ENCODE data around the gene DNAH3.
"Not testable (repeated sequence)": the region's sequence is repeated elsewhere in the genome, so short reads cannot be mapped to it uniquely, and the experiment has no call there.

The DNAH3 gene

GRCh38 chr16:21150375-21151001 is at the start of gene DNAH3:
TSS of gene DNAH3 (minus strand) at chr16:21150846. CDS start at chr16:21150319, 527 bp downstream.
- no peak for DNase-seq

GRCh38 chr16:21199607-21200218 is 49.1 kb upstream of the DNAH3 start:
- no peak for DNase-seq

GRCh38 chr16:21197621-21198020 is 47.0 kb upstream of the DNAH3 start:
- no peak for DNase-seq

- no peak for DNase-seq
Measured at GRCh38 chr16:21197112-21197511, 46.5 kb upstream of the DNAH3 start.

GRCh38 chr16:21195330-21195729 is 44.7 kb upstream of the DNAH3 start:
- not testable (repeated sequence) for DNase-seq

- DNase-seq = no peak
Measured at GRCh38 chr16:21194771-21195301, 44.2 kb upstream of the DNAH3 start.

GRCh38 chr16:21192991-21193390 is 42.3 kb upstream of the DNAH3 start:
- DNase-seq = no peak

GRCh38 chr16:21190599-21190998 is 40.0 kb upstream of the DNAH3 start:
- DNase-seq = no peak

- DNase-seq = no peak
Measured at GRCh38 chr16:21190013-21190412, 39.4 kb upstream of the DNAH3 start.

- no peak for DNase-seq
Measured at GRCh38 chr16:21189311-21189710, 38.7 kb upstream of the DNAH3 start.

- no peak for DNase-seq
Measured at GRCh38 chr16:21186326-21186691, 35.7 kb upstream of the DNAH3 start.

- no peak for DNase-seq
Measured at GRCh38 chr16:21185659-21186325, 35.1 kb upstream of the DNAH3 start.

GRCh38 chr16:21184834-21185233 is 34.2 kb upstream of the DNAH3 start:
- no peak for DNase-seq

- DNase-seq = no peak
Measured at GRCh38 chr16:21183995-21184394, 33.3 kb upstream of the DNAH3 start.

GRCh38 chr16:21179983-21180365 is 29.3 kb upstream of the DNAH3 start:
- DNase-seq = no peak

- DNase-seq = no peak
Measured at GRCh38 chr16:21179126-21179982, 28.7 kb upstream of the DNAH3 start.

GRCh38 chr16:21175397-21175796 is 24.8 kb upstream of the DNAH3 start:
- DNase-seq = no peak

GRCh38 chr16:21172650-21173049 is 22.0 kb upstream of the DNAH3 start:
- no peak for DNase-seq

- not testable (repeated sequence) for DNase-seq
Measured at GRCh38 chr16:21170116-21170515, 19.5 kb upstream of the DNAH3 start.

- no peak for DNase-seq
Measured at GRCh38 chr16:21169249-21169981, 18.8 kb upstream of the DNAH3 start.

- DNase-seq = no peak
Measured at GRCh38 chr16:21167929-21168602, 17.4 kb upstream of the DNAH3 start.

GRCh38 chr16:21167360-21167759 is 16.7 kb upstream of the DNAH3 start:
- no peak for DNase-seq

Data from CD4-positive, alpha-beta T cell treated with Interleukin-21 for 1 hour (primary cell).